ENCODE data around the gene SERPINH1. TPM values are rescaled to one million over a fixed set of nuclear protein-coding genes. Genes with fewer than 3 reads are reported as not detected.
A peak's percentile ranks its signal among the peaks of the same experiment; 100 is the strongest.

Gene SERPINH1
- total RNA-seq, 2 experiments from 2014 or later: 8.1 to 10.6 TPM

DNA sequence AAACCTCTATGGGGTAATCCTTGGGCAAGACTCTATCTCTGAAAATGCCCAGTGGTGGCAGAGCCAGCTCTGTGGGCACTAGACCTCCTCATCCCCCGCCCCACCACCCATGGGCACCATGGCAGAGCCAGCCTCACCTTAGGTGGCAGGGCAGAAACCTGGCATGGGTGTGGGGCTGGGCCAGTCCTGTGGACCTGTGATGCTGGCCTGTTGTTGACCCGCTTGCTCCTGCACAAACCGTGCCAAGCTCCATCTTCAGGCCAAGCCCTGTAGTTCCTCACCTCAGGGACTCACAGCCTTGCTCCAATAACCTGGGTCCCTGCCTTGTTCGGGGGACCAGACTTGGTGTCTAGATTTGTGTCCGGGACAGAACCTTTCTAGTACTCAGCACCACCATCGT lies 8.9 kb upstream of the SERPINH1 start:
- CTCF ChIA-PET: interaction anchor here (1.2 to 1.6 kb wide), 2 partner anchors 22 to 145 kb away, joined by 3 read pairs; no protein-coding TSS in a partner anchor
- DNase-seq (no peak), ATAC-seq (no peak)
- H3K4me3 Mint-ChIP-seq: no peak overlapping the region
- no peaks in the 10 kb centered on the region for H3K9me3 Mint-ChIP-seq (ENCODE audit: low read depth)
- no peak overlapping the region for H3K27ac Mint-ChIP-seq
- no peaks in the 10 kb centered on the region for H3K36me3 Mint-ChIP-seq
- H3K27me3 Mint-ChIP-seq: peaks cover 3% of the 10 kb centered on the region
- H3K4me1 Mint-ChIP-seq: peaks cover 6% of the 10 kb centered on the region

DNA sequence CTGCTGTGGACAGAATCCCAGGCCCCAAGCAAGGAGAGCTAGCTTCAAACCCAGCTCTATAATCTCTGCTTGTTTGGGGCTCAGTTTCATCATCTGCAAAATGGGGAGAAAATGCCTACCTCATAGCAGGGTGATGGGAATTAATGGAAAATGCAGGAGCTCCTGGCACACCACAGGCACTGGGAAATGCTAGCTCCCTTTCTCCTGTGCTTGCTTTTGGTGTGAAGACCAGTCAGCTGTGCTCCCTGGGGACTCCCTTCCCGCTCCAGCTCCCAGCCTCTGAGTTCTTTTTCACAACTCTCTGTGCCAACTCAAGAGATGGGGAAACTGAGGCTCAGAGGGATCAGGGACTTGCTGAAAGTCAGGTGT lies 8.2 kb upstream of the SERPINH1 start:
- peaks cover 3% of the 10 kb centered on the region for H3K27me3 Mint-ChIP-seq
- no peak for DNase-seq
- CTCF ChIA-PET: interaction anchor here (1.0 to 1.6 kb wide), 3 partner anchors 21 to 146 kb away, joined by 3 read pairs; no protein-coding TSS in a partner anchor

DNA sequence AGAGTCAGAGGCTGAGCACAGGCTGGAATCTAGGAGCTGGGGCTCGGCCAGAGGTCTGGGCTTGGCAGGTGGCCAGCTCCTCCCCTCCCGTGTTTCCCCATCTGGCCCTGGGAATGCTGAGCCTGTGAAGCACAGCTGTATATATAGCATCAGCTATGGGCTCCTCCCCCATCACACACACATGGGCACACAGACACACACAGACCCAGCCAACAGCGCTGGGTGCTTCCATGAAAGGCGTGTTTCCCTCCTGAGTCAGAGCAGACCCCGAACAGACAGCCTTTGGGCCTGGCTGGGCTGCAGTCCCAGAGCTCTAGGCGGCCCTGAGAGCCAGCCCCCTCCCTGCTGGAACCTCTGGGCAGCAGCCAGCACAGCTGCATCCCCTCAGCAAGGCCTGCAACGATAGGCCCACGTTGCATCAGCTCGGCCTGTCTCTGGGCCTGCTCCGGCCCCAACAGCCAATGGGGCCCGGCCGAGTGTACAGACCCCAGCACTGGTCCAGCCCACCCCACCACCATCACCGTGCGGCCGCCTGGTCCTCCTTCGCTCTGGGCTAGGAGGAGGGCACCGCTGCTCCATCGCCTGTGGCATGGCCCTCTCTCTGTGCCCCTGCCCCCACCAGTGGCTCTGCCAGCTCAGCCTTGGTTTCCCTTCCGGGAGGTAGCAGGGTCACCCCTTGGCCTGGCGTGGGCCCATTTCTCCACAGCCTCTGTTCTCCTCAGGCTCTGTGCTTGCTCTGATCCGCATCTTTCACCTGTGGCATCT lies 7.6 kb upstream of the SERPINH1 start:
- no peak overlapping the region for H3K27ac Mint-ChIP-seq
- no peaks in the 10 kb centered on the region for H3K9me3 Mint-ChIP-seq (ENCODE audit: low read depth)
- ATAC-seq (no peak), DNase-seq (no peak)
- H3K36me3 Mint-ChIP-seq: no peaks in the 10 kb centered on the region
- H3K4me1 Mint-ChIP-seq: peaks cover 3% of the 10 kb centered on the region
- peaks cover 3% of the 10 kb centered on the region for H3K27me3 Mint-ChIP-seq
- H3K4me3 Mint-ChIP-seq: no peak overlapping the region
- CTCF ChIA-PET: interaction anchor here (1.0 to 1.6 kb wide), 2 partner anchors 109 to 147 kb away, joined by 3 read pairs; no protein-coding TSS in a partner anchor

More for the DNA sequence above, 8.2 kb upstream of the SERPINH1 start:
- no peak for ATAC-seq
- Mint-ChIP-seq H3K4me3 (no peak overlapping the region), H3K9me3 (ENCODE audit: low read depth) (no peaks in the 10 kb centered on the region), H3K27ac (no peak overlapping the region), H3K4me1 (peaks cover 6% of the 10 kb centered on the region), H3K36me3 (no peaks in the 10 kb centered on the region)

DNA sequence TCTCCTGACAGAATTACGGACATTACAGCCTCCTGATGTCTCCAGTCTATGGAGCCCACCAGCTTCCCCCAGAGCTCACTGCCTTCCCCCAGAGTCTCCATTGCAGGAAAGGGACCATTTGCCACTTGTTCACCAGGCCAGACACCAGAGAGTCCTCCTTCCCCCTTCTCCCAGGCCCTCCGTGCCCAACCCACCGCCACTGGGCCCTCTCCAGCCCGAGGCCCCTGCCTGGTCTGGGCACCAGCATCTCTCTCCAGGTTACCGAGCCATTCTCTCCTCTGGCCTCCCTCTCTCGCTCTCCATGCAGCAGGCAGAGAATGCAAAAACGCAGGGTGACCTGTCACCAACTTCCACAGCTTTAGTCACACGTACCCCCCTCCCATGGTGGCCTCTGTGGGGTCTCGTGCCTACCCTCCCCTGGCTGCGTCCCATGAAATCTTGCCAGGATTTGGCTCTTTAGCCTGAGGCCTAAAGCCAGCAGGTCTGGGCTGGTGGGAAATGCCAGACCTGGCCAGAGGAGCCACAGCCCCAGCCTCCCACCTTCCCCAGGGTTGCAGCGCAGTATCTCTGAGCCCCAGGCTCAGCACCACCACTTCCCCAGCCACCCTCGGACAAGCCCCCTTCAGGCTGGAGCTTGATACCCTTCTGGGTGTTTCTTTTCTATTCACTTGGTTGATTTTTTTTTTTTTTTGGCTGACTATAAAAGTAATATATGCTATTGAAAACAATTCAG lies 6.8 kb upstream of the SERPINH1 start:
- no peak overlapping the region for H3K27ac Mint-ChIP-seq
- no peaks in the 10 kb centered on the region for H3K9me3 Mint-ChIP-seq (ENCODE audit: low read depth)
- peaks cover 3% of the 10 kb centered on the region for H3K27me3 Mint-ChIP-seq
- H3K4me1 Mint-ChIP-seq: no peaks in the 10 kb centered on the region
- no peak for DNase-seq
- ATAC-seq: no peak
- H3K4me3 Mint-ChIP-seq: no peak overlapping the region
- no peaks in the 10 kb centered on the region for H3K36me3 Mint-ChIP-seq
- CTCF ChIA-PET: no interaction called here

DNA sequence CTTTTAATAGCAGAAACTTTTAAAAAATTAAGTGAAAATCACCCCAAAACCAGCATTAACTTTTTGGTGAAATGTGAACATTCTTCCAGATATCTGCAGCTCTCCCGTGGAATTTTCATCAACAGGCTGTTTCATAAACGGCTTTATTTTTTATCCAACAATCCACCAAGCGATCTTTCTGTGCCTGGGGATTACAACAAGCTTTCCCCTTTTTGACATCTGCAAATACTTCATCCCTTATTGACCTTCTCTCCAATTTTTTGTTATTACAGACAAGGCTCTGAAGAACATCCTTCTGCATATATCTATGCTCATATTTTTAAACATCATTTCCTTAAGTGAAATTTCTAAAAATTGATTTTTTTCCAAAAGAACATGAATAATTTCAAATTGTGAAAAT lies 5.8 kb upstream of the SERPINH1 start:
- Mint-ChIP-seq H3K4me3 (no peak overlapping the region), H3K9me3 (ENCODE audit: low read depth) (no peaks in the 10 kb centered on the region), H3K36me3 (no peaks in the 10 kb centered on the region), H3K4me1 (peaks cover 6% of the 10 kb centered on the region), H3K27me3 (peaks cover 3% of the 10 kb centered on the region), H3K27ac (no peak overlapping the region)
- DNase-seq (no peak), ATAC-seq (no peak)
- CTCF ChIA-PET: no interaction called here

DNA sequence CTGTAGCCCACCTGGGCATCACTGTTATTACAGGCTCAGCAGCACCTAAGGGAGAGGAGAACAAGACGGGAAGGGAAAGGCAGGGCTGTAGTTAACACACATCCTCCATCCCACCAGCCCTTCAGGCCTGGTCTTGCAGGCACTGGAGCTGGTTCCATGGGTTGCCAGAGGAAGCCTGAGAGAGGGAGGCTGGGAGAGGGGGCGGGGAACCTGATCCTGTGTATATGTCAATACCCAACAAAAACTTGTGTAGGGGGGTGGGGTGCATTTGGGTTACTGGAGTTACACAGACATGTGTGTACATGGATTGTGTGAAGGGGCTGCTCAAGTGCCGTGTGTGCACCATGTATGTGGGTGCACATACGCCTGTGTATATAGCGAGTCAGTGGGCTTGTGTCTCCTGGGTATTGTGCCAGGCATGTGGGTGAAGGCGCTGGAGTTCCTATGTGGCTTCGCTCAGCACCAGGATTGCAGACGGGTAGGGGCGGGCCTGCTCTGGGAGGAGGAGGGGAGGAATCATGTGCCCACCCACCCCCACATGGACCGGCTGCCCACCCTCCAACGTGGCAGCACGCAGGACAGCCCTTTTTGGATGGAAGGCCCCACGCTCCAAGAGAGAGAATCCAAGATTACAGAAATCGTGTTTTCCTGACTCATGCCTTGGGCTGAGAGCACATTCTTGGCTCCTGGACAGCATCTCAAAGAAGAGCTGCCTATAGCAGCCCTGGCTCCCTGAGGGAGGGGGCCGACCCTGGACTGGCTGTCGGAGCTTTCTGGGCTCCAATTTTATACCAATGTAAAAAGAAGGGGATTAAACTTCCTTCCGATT lies 4.2 kb upstream of the SERPINH1 start:
- no peak overlapping the region for H3K4me3 Mint-ChIP-seq
- no peaks in the 10 kb centered on the region for H3K36me3 Mint-ChIP-seq
- ATAC-seq (no peak), DNase-seq (no peak)
- H3K9me3 Mint-ChIP-seq (ENCODE audit: low read depth): no peaks in the 10 kb centered on the region
- peaks cover 3% of the 10 kb centered on the region for H3K27me3 Mint-ChIP-seq
- CTCF ChIA-PET: interaction anchor here (0.6 kb wide), 1 partner anchor 219 kb away, joined by 3 read pairs; no protein-coding TSS in a partner anchor
- peaks cover 20% of the 10 kb centered on the region for H3K4me1 Mint-ChIP-seq
- H3K27ac Mint-ChIP-seq: no peak overlapping the region

DNA sequence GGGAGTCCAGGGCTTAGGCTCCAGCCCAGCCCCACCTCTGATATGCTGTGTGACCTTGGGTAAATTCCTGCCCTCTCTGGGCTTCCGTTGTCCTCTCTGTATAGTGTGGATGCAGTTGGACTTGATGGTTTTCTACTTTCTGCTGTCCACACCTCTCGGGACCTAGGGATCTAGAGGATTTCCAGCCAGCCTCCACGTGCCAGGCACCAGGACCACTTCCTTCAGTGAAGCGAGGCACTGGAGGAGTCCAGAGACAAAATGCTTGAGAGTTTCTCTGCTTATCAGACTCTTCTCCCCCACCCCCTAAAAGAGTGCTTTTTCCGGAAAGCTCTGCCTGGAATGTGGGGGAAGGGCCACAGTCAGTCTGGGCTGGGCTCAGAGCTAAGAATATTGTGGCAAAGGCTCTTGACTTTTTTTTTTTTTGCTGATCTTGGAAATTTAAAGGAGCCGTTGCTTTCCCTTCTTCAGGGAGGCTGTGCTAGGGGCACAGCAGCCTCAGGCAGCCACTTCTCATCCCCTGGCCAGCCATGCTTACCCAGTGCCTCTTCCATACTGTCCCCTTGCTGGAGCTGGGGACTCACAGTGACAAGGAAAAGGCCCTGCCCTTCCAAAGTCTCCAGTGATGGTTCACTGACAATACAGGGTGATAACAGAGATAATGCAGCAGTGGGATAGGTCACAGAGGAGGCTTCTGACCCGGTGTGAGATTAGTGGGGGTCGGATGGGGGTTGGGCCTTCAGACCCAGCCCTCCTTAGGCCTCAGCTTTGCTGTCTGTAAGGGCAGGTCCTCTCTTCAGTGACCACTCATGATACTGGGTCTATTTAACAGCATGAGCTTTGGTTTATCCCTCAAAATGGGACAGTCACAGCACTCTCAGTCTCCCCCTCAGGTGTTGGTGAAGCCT lies 2.9 kb upstream of the SERPINH1 start:
- no peak for DNase-seq
- Mint-ChIP-seq H3K27ac (no peak overlapping the region), H3K4me3 (no peak overlapping the region), H3K9me3 (ENCODE audit: low read depth) (no peaks in the 10 kb centered on the region), H3K4me1 (peaks cover 27% of the 10 kb centered on the region), H3K36me3 (no peaks in the 10 kb centered on the region), H3K27me3 (peaks cover 3% of the 10 kb centered on the region)
- CTCF ChIA-PET: interaction anchor here (0.8 to 1.3 kb wide), 3 partner anchors 16 to 170 kb away, joined by 3 to 5 read pairs (median 4); partner anchors contain the start of gene GDPD5
- ATAC-seq: no peak

DNA sequence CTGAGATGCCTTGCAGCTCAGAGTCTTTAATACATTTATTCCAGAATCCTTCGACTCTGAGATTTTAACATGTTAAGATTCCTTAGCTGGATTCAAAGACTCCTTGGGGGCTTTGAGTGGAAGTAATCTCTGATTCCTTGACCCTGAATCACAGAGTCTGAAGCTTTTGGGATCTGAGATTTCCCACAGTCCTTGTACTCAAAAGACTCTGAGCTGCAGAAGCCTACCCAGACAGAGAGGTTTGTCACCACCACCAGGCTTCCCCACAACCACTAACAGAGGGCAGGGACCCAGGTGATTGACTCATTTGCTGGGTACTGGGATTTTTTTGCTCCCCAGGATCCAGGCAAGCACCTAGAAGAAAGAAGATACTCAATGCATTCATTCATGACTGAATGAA lies 1.4 kb upstream of the SERPINH1 start:
- Mint-ChIP-seq H3K4me1 (peaks cover 31% of the 10 kb centered on the region), H3K9me3 (ENCODE audit: low read depth) (no peaks in the 10 kb centered on the region), H3K27ac (no peak overlapping the region), H3K36me3 (no peaks in the 10 kb centered on the region), H3K4me3 (no peak overlapping the region), H3K27me3 (peaks cover 3% of the 10 kb centered on the region)
- ATAC-seq (no peak), DNase-seq (no peak)
- CTCF ChIA-PET: interaction anchor here (0.9 to 3.0 kb wide), 4 partner anchors 9 to 26 kb away, joined by 3 to 12 read pairs (median 4); no protein-coding TSS in a partner anchor

DNA sequence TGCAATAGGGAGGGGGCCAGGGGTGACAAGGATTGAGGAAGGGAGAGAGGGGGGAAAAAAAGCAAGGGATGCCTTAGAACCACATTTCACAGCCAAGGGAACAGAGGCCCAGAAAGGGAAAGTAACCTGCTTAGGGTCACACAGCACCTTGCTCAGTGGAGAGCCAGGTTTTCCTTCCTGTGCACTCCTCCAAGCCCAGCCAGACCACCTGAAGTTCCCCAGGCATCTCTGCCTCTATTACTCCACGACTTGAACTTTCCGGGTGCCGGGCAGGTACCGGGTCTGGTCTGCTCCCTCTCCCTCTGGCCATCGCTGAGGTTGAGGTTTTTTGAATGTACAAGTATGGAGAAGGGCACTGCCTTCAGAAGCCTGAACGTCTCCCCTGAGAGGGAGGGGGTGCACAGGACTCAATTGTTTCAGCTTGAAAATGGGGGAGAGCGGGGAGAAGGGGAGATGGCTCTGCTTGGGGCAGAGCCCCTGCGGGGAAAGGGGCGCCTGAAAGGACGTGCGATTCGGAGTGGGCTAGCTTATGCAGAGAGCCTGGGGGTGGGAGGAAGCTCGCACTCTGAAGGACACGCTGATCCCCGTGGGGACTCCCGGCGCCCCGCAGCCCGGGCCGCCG lies 516 bp upstream of the SERPINH1 start:
- no peaks in the 10 kb centered on the region for H3K9me3 Mint-ChIP-seq (ENCODE audit: low read depth)
- peak overlapping the region; percentile 87 for H3K27ac Mint-ChIP-seq
- CTCF ChIA-PET: interaction anchor here (0.6 to 3.0 kb wide), 6 partner anchors 10 to 928 kb away, joined by 3 to 12 read pairs (median 4); no protein-coding TSS in a partner anchor
- peaks cover 39% of the 10 kb centered on the region for H3K4me1 Mint-ChIP-seq
- H3K36me3 Mint-ChIP-seq: no peaks in the 10 kb centered on the region
- ATAC-seq: no peak
- peak overlapping the region; percentile 82 for H3K4me3 Mint-ChIP-seq
- H3K27me3 Mint-ChIP-seq: no peaks in the 10 kb centered on the region
- no peak for DNase-seq

DNA sequence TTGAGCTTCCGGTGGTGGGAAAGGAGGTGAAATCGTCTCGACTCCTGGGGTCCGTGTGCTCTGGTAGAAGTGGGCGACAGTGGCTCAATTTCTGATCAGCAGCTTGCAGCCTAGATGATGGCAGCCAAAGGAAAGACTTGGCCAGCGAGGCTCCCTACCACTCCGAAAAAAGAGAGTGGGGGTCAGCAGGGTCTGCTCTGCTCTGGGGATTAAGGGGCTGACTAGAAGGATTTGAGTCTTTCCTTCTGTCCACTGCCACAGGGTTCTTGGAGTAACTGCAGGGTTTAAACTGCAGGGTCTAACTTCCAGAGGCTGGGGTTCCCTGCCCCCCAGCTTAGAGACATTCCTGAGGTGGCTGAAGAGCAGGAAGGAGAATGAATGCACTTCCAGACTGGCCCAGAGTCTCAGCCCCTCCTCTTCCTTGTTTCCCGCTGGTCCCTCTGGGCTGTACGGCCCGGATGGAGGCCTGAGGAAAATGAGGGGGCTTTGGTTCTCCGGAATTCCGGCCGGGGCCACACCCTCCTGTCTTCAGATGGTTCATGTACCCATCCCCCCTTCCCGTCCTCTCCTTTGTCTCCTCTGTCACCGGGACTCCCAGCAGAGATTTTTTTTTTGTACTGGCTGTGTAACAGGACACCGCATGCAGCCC lies 907 bp downstream of the SERPINH1 start:
- ATAC-seq: no peak
- CTCF ChIA-PET: interaction anchor here (0.6 to 3.0 kb wide), 4 partner anchors 15 to 174 kb away, joined by 3 to 12 read pairs (median 4); no protein-coding TSS in a partner anchor

DNA sequence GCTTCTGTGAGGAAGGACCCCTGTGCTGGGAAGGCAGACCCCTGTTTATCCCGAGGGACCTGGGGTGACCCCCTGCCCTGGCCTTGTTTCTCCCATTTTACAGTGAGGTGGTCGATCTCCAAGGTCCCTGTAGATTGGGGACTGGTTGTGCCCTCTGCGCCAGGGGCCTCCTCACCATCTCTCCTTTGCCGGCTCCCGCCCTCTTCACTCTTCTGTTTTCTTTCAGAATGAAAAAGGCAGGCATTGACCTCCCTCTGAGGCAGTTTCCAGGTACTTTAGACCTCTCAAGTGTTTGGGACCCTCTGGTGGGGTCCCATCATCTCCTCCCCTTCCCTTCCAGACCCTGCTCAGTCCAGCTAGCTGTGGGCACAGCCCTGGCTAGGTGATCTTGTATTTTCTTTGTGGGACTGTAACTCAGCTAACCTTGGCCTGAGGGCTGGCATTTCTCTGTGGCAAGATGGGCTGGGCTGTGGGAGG lies 1.5 kb downstream of the SERPINH1 start:
- DNase-seq (no peak), ATAC-seq (no peak)
- Mint-ChIP-seq H3K27ac (peak overlapping the region; percentile 87), H3K27me3 (no peaks in the 10 kb centered on the region), H3K9me3 (ENCODE audit: low read depth) (no peaks in the 10 kb centered on the region), H3K4me3 (peak overlapping the region; percentile 82), H3K4me1 (peaks cover 39% of the 10 kb centered on the region), H3K36me3 (no peaks in the 10 kb centered on the region)
- CTCF ChIA-PET: interaction anchor here (0.8 to 1.4 kb wide), 2 partner anchors 14 to 28 kb away, joined by 3 to 6 read pairs; no protein-coding TSS in a partner anchor

More for the DNA sequence above, 907 bp downstream of the SERPINH1 start:
- Mint-ChIP-seq H3K27ac (peak overlapping the region; percentile 87), H3K27me3 (no peaks in the 10 kb centered on the region), H3K4me3 (peak overlapping the region; percentile 82), H3K4me1 (peaks cover 39% of the 10 kb centered on the region), H3K9me3 (ENCODE audit: low read depth) (no peaks in the 10 kb centered on the region), H3K36me3 (no peaks in the 10 kb centered on the region)
- no peak for DNase-seq

Measured in activated CD8-positive, alpha-beta memory T cell treated with anti-CD3 and anti-CD28 coated beads, Interleukin-2, amount 10 ng/mL, durations not matched to agents 7 days and 5 days (primary cell).